Measurements from ENCODE around the gene CACNA1I. TPM values are rescaled to one million over a fixed set of nuclear protein-coding genes. Genes with fewer than 3 reads are reported as not detected.

Gene CACNA1I
- total RNA-seq, 2 experiments from 2014 or later, result 0.36 to 0.57 TPM

GRCh38 chr22:39653787-39654077, 83.2 kb downstream of the CACNA1I start:
- Mint-ChIP-seq H3K4me1 (ENCODE audit: low read depth) (peaks cover 21% of the 10 kb centered on the region), H3K27ac (no peak overlapping the region), H3K27me3 (no peaks in the 10 kb centered on the region), H3K36me3 (no peaks in the 10 kb centered on the region), H3K4me3 (no peak overlapping the region), H3K9me3 (no peaks in the 10 kb centered on the region)
- DNase-seq, result no peak
- ChIA-PET CTCF (no interaction called here), POLR2A (no interaction called here)
- intact Hi-C loops (cut with micrococcal nuclease), result no loop called here

- H3K27me3 Mint-ChIP-seq, result no peaks in the 10 kb centered on the region
- intact Hi-C loops (cut with micrococcal nuclease), result no loop called here
- peaks cover 27% of the 10 kb centered on the region for H3K4me1 Mint-ChIP-seq (ENCODE audit: low read depth)
- ChIA-PET CTCF (no interaction called here), POLR2A (no interaction called here)
- H3K4me3 Mint-ChIP-seq, result no peak overlapping the region
- no peaks in the 10 kb centered on the region for H3K9me3 Mint-ChIP-seq
- no peaks in the 10 kb centered on the region for H3K36me3 Mint-ChIP-seq
- DNase-seq, result no peak
- H3K27ac Mint-ChIP-seq, result no peak overlapping the region
These were observed 83.8 kb downstream of the CACNA1I start for GRCh38 chr22:39654131-39654926.

GRCh38 chr22:39655004-39655579, 84.5 kb downstream of the CACNA1I start:
- CTCF ChIA-PET, result no interaction called here
- no peaks in the 10 kb centered on the region for H3K27me3 Mint-ChIP-seq
- no peak for DNase-seq
- no peak overlapping the region for H3K4me3 Mint-ChIP-seq
- H3K4me1 Mint-ChIP-seq (ENCODE audit: low read depth), result peaks cover 33% of the 10 kb centered on the region
- H3K27ac Mint-ChIP-seq, result no peak overlapping the region
- intact Hi-C loops (cut with micrococcal nuclease), result no loop called here
- H3K36me3 Mint-ChIP-seq, result no peaks in the 10 kb centered on the region
- no peaks in the 10 kb centered on the region for H3K9me3 Mint-ChIP-seq
- POLR2A ChIA-PET, result no interaction called here

GRCh38 chr22:39655831-39656230, 85.3 kb downstream of the CACNA1I start:
- CTCF ChIA-PET, result interaction anchor here (1.0 kb wide), 1 partner anchor 120 kb away, joined by 3 read pairs; no protein-coding TSS in a partner anchor
- no peak for DNase-seq
- Mint-ChIP-seq H3K4me3 (no peak overlapping the region), H3K9me3 (no peaks in the 10 kb centered on the region), H3K27ac (no peak overlapping the region), H3K27me3 (no peaks in the 10 kb centered on the region), H3K36me3 (no peaks in the 10 kb centered on the region), H3K4me1 (ENCODE audit: low read depth) (peaks cover 34% of the 10 kb centered on the region)
- POLR2A ChIA-PET, result no interaction called here
- intact Hi-C loops (cut with micrococcal nuclease), result no loop called here

- Mint-ChIP-seq H3K27ac (no peak overlapping the region), H3K27me3 (no peaks in the 10 kb centered on the region), H3K4me1 (ENCODE audit: low read depth) (peaks cover 41% of the 10 kb centered on the region), H3K9me3 (no peaks in the 10 kb centered on the region), H3K36me3 (no peaks in the 10 kb centered on the region), H3K4me3 (no peak overlapping the region)
- ChIA-PET POLR2A (no interaction called here), CTCF (interaction anchor here (1.0 kb wide), 1 partner anchor 121 kb away, joined by 3 read pairs; no protein-coding TSS in a partner anchor)
- DNase-seq, result no peak
- intact Hi-C loops (cut with micrococcal nuclease), result no loop called here
These were observed 86.2 kb downstream of the CACNA1I start for GRCh38 chr22:39656495-39657490.

GRCh38 chr22:39658367-39658766, 87.8 kb downstream of the CACNA1I start:
- CTCF ChIA-PET, result no interaction called here
- Mint-ChIP-seq H3K27ac (peak overlapping the region; percentile 66), H3K36me3 (no peaks in the 10 kb centered on the region), H3K4me3 (peak overlapping the region; percentile 24), H3K27me3 (no peaks in the 10 kb centered on the region), H3K4me1 (ENCODE audit: low read depth) (peaks cover 50% of the 10 kb centered on the region), H3K9me3 (no peaks in the 10 kb centered on the region)
- DNase-seq, result peak; percentile 69
- POLR2A ChIA-PET, result no interaction called here
- intact Hi-C loops (cut with micrococcal nuclease), result no loop called here

- no peaks in the 10 kb centered on the region for H3K9me3 Mint-ChIP-seq
- H3K4me3 Mint-ChIP-seq, result peak overlapping the region; percentile 24
- H3K27ac Mint-ChIP-seq, result peak overlapping the region; percentile 66
- ChIA-PET CTCF (no interaction called here), POLR2A (no interaction called here)
- intact Hi-C loops (cut with micrococcal nuclease), result no loop called here
- H3K4me1 Mint-ChIP-seq (ENCODE audit: low read depth), result peaks cover 51% of the 10 kb centered on the region
- H3K27me3 Mint-ChIP-seq, result no peaks in the 10 kb centered on the region
- peak; percentile 44 for DNase-seq
- no peaks in the 10 kb centered on the region for H3K36me3 Mint-ChIP-seq
These were observed 88.4 kb downstream of the CACNA1I start for GRCh38 chr22:39658806-39659463.

GRCh38 chr22:39661501-39661841, 90.9 kb downstream of the CACNA1I start:
- peaks cover 51% of the 10 kb centered on the region for H3K4me1 Mint-ChIP-seq (ENCODE audit: low read depth)

GRCh38 chr22:39661842-39662685, 91.5 kb downstream of the CACNA1I start:
- H3K4me1 Mint-ChIP-seq (ENCODE audit: low read depth), result peaks cover 46% of the 10 kb centered on the region
- no peaks in the 10 kb centered on the region for H3K36me3 Mint-ChIP-seq
- peak; percentile 91 for DNase-seq
- no peaks in the 10 kb centered on the region for H3K9me3 Mint-ChIP-seq
- ChIA-PET CTCF (no interaction called here), POLR2A (no interaction called here)
- H3K27me3 Mint-ChIP-seq, result no peaks in the 10 kb centered on the region
- intact Hi-C loops (cut with micrococcal nuclease), result no loop called here
- no peak overlapping the region for H3K27ac Mint-ChIP-seq
- H3K4me3 Mint-ChIP-seq, result peak overlapping the region; percentile 65

More at GRCh38 chr22:39661501-39661841, 90.9 kb downstream of the CACNA1I start:
- Mint-ChIP-seq H3K27me3 (no peaks in the 10 kb centered on the region), H3K27ac (no peak overlapping the region), H3K4me3 (peak overlapping the region; percentile 40), H3K36me3 (no peaks in the 10 kb centered on the region), H3K9me3 (no peaks in the 10 kb centered on the region)
- CTCF ChIA-PET, result no interaction called here
- POLR2A ChIA-PET, result no interaction called here
- intact Hi-C loops (cut with micrococcal nuclease), result no loop called here
- no peak for DNase-seq

- ChIA-PET CTCF (no interaction called here), POLR2A (no interaction called here)
- no peaks in the 10 kb centered on the region for H3K36me3 Mint-ChIP-seq
- H3K4me1 Mint-ChIP-seq (ENCODE audit: low read depth), result peaks cover 40% of the 10 kb centered on the region
- peak overlapping the region; percentile 15 for H3K4me3 Mint-ChIP-seq
- H3K27ac Mint-ChIP-seq, result no peak overlapping the region
- DNase-seq, result no peak
- no peaks in the 10 kb centered on the region for H3K9me3 Mint-ChIP-seq
- intact Hi-C loops (cut with micrococcal nuclease), result no loop called here
- H3K27me3 Mint-ChIP-seq, result no peaks in the 10 kb centered on the region
These were observed 92.1 kb downstream of the CACNA1I start for GRCh38 chr22:39662686-39663052.

- POLR2A ChIA-PET, result interaction anchor here (0.6 kb wide), 1 partner anchor 171 kb away, joined by 3 read pairs; no protein-coding TSS in a partner anchor
- no peak overlapping the region for H3K4me3 Mint-ChIP-seq
These were observed 93.2 kb downstream of the CACNA1I start for GRCh38 chr22:39663751-39664150.

More at GRCh38 chr22:39663751-39664150, 93.2 kb downstream of the CACNA1I start:
- DNase-seq, result no peak
- Mint-ChIP-seq H3K27ac (no peak overlapping the region), H3K9me3 (no peaks in the 10 kb centered on the region), H3K36me3 (peaks cover 5% of the 10 kb centered on the region), H3K27me3 (no peaks in the 10 kb centered on the region), H3K4me1 (ENCODE audit: low read depth) (peaks cover 29% of the 10 kb centered on the region)
- CTCF ChIA-PET, result no interaction called here
- intact Hi-C loops (cut with micrococcal nuclease), result no loop called here

Measured in activated CD4-positive, alpha-beta memory T cell treated with anti-CD3 and anti-CD28 coated beads for 36 hours (primary cell).